ENCODE data around the gene CGN.

DNA sequence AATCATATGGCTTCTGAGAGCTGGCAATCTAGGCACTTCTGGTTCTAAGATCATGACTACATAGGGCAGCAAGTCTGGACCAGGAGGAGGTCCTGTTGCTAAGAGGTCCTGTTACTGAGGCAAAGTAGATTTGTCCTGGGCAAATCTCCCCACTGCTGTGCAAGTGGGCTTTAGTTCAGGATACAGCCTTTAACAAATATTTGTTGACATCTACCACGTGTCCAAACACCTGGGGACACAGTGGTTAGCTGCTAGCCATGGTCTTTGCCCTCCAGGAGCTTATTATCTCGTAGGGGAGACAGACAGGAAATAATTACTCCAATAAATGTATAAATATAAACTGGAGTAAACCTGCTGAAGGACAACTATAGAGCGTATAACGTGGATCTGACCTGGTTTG, 3.2 kb downstream of the CGN start:
- no peak for TF ChIP-seq POLR2AphosphoS5 (IDR thresholded peaks at IDR 0.05; ENCODE audit: low read depth)
- TF ChIP-seq, protein P1, sequence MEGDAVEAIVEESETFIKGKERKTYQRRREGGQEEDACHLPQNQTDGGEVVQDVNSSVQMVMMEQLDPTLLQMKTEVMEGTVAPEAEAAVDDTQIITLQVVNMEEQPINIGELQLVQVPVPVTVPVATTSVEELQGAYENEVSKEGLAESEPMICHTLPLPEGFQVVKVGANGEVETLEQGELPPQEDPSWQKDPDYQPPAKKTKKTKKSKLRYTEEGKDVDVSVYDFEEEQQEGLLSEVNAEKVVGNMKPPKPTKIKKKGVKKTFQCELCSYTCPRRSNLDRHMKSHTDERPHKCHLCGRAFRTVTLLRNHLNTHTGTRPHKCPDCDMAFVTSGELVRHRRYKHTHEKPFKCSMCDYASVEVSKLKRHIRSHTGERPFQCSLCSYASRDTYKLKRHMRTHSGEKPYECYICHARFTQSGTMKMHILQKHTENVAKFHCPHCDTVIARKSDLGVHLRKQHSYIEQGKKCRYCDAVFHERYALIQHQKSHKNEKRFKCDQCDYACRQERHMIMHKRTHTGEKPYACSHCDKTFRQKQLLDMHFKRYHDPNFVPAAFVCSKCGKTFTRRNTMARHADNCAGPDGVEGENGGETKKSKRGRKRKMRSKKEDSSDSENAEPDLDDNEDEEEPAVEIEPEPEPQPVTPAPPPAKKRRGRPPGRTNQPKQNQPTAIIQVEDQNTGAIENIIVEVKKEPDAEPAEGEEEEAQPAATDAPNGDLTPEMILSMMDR (IDR thresholded peaks at IDR 0.05; ENCODE audit: insufficient read depth, low read length): no peak
- TF ChIP-seq, protein P2, sequence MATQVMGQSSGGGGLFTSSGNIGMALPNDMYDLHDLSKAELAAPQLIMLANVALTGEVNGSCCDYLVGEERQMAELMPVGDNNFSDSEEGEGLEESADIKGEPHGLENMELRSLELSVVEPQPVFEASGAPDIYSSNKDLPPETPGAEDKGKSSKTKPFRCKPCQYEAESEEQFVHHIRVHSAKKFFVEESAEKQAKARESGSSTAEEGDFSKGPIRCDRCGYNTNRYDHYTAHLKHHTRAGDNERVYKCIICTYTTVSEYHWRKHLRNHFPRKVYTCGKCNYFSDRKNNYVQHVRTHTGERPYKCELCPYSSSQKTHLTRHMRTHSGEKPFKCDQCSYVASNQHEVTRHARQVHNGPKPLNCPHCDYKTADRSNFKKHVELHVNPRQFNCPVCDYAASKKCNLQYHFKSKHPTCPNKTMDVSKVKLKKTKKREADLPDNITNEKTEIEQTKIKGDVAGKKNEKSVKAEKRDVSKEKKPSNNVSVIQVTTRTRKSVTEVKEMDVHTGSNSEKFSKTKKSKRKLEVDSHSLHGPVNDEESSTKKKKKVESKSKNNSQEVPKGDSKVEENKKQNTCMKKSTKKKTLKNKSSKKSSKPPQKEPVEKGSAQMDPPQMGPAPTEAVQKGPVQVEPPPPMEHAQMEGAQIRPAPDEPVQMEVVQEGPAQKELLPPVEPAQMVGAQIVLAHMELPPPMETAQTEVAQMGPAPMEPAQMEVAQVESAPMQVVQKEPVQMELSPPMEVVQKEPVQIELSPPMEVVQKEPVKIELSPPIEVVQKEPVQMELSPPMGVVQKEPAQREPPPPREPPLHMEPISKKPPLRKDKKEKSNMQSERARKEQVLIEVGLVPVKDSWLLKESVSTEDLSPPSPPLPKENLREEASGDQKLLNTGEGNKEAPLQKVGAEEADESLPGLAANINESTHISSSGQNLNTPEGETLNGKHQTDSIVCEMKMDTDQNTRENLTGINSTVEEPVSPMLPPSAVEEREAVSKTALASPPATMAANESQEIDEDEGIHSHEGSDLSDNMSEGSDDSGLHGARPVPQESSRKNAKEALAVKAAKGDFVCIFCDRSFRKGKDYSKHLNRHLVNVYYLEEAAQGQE (IDR thresholded peaks at IDR 0.05; ENCODE audit: insufficient replicate concordance, low read depth): no peak

All from HL-60 (cell line).